ENCODE measurements around the gene SLC10A7. TPM values are rescaled to one million over a fixed set of nuclear protein-coding genes. Genes with fewer than 3 reads are reported as not detected.

SLC10A7 gene
- total RNA-seq, 1 donor from 2014 or later: 15.5 TPM

- peaks cover 7% of the 10 kb centered on the region for H3K4me1 Mint-ChIP-seq
- no peak overlapping the region for H3K27ac Mint-ChIP-seq
- H3K4me3 Mint-ChIP-seq: no peak overlapping the region
- peaks cover 5% of the 10 kb centered on the region for H3K36me3 Mint-ChIP-seq
- no peaks in the 10 kb centered on the region for H3K27me3 Mint-ChIP-seq (ENCODE audit: low read depth)
- no peak for TF ChIP-seq CTCF (IDR thresholded peaks at IDR 0.05; ENCODE audit: unreplicated experiment)
- no peaks in the 10 kb centered on the region for H3K9me3 Mint-ChIP-seq
- no peak for DNase-seq (ENCODE audit: low spot score in 2 of 2, unreplicated experiment in 2 of 2)
Measured at GRCh38 chr4:146495269-146495668, 26.5 kb downstream of the SLC10A7 start.

GRCh38 chr4:146494143-146494542, 27.6 kb downstream of the SLC10A7 start:
- H3K4me3 Mint-ChIP-seq: no peak overlapping the region
- no peak overlapping the region for H3K27ac Mint-ChIP-seq
- TF ChIP-seq CTCF (IDR thresholded peaks at IDR 0.05; ENCODE audit: unreplicated experiment): no peak
- peaks cover 5% of the 10 kb centered on the region for H3K36me3 Mint-ChIP-seq
- H3K4me1 Mint-ChIP-seq: peaks cover 7% of the 10 kb centered on the region
- no peaks in the 10 kb centered on the region for H3K9me3 Mint-ChIP-seq
- DNase-seq (ENCODE audit: low spot score in 2 of 2, unreplicated experiment in 2 of 2): no peak
- H3K27me3 Mint-ChIP-seq (ENCODE audit: low read depth): no peaks in the 10 kb centered on the region

GRCh38 chr4:146490106-146490505, 31.6 kb downstream of the SLC10A7 start:
- no peaks in the 10 kb centered on the region for H3K9me3 Mint-ChIP-seq

GRCh38 chr4:146488495-146489174, 33.1 kb downstream of the SLC10A7 start:
- H3K27ac Mint-ChIP-seq: no peak overlapping the region
- H3K36me3 Mint-ChIP-seq: peaks cover 10% of the 10 kb centered on the region
- TF ChIP-seq CTCF (IDR thresholded peaks at IDR 0.05; ENCODE audit: unreplicated experiment): no peak
- no peaks in the 10 kb centered on the region for H3K4me1 Mint-ChIP-seq
- peaks cover 8% of the 10 kb centered on the region for H3K9me3 Mint-ChIP-seq
- H3K4me3 Mint-ChIP-seq: no peak overlapping the region
- no peak for DNase-seq (ENCODE audit: low spot score in 2 of 2, unreplicated experiment in 2 of 2)
- no peaks in the 10 kb centered on the region for H3K27me3 Mint-ChIP-seq (ENCODE audit: low read depth)

More at GRCh38 chr4:146490106-146490505, 31.6 kb downstream of the SLC10A7 start:
- DNase-seq (ENCODE audit: low spot score in 2 of 2, unreplicated experiment in 2 of 2): no peak
- Mint-ChIP-seq H3K36me3 (peaks cover 7% of the 10 kb centered on the region), H3K4me3 (no peak overlapping the region), H3K27me3 (ENCODE audit: low read depth) (no peaks in the 10 kb centered on the region), H3K4me1 (no peaks in the 10 kb centered on the region), H3K27ac (no peak overlapping the region)
- no peak for TF ChIP-seq CTCF (IDR thresholded peaks at IDR 0.05; ENCODE audit: unreplicated experiment)

GRCh38 chr4:146486565-146486964, 35.2 kb downstream of the SLC10A7 start:
- Mint-ChIP-seq H3K27me3 (ENCODE audit: low read depth) (no peaks in the 10 kb centered on the region), H3K36me3 (peaks cover 24% of the 10 kb centered on the region), H3K9me3 (peaks cover 29% of the 10 kb centered on the region), H3K27ac (no peak overlapping the region), H3K4me1 (no peaks in the 10 kb centered on the region), H3K4me3 (no peak overlapping the region)
- no peak for TF ChIP-seq CTCF (IDR thresholded peaks at IDR 0.05; ENCODE audit: unreplicated experiment)
- no peak for DNase-seq (ENCODE audit: low spot score in 2 of 2, unreplicated experiment in 2 of 2)
